GM11168 (cell line): ENCODE data around the gene C2orf49.

Experiments used
- in situ Hi-C: fragments of 300-500 bp; cut with MboI; formaldehyde crosslinking; loops from one replicate; pipeline ENCODE4 v1.12.0; 2022; ENCODE audit warnings: low sequenced_read_pairs; ENCODE audit not compliant: unreplicated experiment

The C2orf49 gene

DNA sequence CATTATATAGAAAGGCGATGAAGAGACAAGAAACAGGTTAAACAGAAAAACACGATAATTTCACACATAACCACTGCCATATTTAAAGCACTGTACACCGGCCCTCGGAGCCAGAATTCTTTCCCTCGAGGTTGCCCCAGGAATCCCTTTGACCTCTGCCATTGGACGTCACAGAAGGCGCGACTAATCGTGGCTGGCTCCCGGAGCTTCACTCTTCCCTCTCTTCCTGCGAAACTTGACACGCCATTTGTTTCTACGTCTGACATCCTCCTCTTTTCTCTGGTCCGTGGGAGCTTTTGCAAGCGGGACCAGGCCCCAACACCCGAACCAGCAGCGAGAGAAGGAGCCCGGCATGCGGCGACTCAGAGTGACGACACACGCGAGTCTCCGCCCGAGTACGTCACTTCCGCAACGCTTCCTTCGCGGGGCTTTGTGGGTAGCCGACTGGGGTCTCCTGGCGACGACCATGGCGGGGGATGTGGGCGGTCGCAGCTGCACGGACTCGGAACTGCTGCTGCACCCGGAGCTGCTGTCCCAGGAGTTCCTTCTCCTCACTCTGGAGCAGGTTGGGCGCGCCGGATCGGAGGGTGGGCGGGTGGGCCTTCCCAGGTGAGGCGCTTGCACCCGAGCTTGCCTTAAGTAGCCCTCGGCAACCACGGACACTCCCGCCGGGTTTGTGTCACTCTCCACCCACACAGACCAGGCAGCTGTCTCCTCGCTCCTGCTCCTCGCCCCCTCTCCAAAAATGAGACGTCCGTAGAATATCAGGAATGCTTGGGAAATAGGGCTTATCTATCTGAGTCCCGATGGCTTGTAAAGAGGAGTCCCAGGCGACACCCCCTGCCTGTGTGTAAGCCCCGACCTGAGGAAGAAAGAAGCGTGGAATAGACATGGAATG lies at the start of gene C2orf49:
C2orf49 (plus strand) TSS at position 419 of the 898 bp plus-strand sequence; CDS start at position 467, 48 bp downstream.
- in situ Hi-C loops, result no loop called here

DNA sequence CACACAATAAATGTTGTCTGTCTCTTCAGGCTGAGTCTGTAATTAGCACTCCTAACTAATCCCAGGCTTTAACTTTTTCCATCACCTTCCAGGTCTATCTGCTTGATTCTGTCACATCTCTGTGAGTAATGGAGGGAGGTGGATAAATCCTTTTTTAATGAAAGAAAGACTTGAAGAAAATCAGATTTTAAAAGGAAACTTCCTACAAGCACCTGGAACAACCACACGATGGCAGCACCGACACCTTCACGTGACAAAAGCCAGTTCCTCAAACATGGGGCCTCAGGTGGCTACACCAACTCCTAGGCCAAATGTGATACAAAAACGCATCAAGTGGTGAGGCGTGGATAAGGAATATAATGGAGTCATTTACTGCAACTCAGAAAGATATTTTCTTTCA lies 49.6 kb upstream of the C2orf49 start:
- in situ Hi-C loops, result no loop called here

DNA sequence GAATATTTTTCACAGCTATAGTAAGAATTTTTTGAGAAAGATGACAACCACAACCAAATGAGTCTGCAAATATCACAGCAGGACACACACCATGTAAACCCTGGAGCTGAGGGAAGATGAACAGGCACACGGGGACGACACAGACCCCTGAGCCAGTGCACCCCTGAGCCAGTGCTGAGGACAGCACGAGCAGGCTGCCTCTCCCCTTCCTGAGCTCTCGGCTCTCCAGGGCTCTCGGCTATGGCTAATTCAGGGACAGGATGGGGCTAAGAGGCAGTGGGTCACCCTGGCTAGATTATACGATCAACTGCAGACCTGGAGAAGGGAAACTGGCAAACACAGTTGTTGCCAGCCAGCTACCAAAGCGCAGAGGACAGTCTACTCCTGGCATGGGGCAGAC lies 49.2 kb upstream of the C2orf49 start:
- in situ Hi-C loops, result no loop called here

DNA sequence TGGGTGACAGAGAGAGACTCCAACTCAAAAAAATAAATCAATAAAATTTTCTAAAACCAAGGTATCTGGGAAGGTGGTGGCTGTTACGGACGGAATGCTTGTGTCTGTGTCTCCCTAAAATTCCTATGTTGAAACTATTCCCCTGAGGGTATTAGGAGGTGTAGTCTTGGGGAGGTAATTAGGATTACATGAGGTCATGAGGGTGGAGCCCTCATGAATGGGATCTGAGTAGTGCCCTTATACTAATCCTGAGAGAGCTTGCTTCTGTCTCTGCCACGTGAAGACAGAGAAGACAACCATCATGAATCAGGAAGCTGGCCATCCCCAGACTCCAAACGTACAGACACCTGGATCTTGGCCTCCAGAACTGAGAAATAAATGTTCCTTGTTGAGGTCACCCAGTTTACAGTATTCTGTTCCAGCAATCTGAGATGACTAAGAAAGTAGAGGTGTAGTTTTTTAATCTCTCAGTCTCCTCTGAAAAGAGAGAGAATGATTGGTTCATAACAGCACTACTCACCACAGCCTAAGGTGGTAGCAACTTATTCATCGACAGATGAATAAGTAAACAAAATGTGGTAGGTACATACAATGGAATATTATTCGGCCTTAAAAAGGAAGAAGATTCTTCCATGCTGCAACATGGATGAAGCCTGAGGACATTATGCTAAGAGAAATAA lies 46.2 kb upstream of the C2orf49 start:
- in situ Hi-C loops, result no loop called here

DNA sequence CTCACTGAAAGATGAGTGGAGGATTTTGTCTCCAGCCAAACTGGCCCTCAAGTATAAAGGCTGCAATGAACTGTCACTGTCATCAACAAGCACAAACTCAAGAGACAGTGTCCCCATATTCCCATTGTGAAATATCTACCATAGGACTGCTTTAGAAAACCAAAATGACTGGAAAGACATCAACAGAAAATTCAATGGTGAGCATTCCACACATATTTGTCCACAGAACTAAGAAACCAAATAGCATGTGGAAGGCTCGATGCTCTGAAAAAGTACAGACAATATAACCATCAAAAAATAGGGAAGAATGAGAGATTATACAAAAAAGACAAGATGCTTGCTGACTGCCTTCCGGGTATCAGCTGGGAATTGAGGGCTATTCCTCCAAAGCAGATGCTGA lies 45.4 kb upstream of the C2orf49 start:
- in situ Hi-C loops, result no loop called here

DNA sequence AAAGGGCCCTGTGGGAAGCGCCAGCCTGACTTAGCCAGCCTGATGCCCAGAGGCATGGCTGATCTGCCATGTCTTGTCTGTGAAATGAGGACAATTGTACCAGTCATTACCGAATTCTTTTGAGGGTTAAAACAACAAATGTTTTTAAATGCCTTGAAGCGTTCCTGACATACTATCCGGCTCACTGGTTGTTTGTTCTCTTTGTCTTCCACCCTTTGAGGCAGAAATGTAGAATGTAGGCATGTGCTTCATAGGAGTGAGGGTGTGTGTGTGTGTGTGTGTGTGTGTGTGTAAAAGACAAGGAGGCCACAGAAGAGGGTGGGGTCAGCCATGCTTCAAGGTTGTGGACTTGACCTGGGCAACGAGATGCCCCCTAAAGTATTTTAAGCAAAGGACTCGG lies 43.3 kb upstream of the C2orf49 start:
- in situ Hi-C loops, result no loop called here

DNA sequence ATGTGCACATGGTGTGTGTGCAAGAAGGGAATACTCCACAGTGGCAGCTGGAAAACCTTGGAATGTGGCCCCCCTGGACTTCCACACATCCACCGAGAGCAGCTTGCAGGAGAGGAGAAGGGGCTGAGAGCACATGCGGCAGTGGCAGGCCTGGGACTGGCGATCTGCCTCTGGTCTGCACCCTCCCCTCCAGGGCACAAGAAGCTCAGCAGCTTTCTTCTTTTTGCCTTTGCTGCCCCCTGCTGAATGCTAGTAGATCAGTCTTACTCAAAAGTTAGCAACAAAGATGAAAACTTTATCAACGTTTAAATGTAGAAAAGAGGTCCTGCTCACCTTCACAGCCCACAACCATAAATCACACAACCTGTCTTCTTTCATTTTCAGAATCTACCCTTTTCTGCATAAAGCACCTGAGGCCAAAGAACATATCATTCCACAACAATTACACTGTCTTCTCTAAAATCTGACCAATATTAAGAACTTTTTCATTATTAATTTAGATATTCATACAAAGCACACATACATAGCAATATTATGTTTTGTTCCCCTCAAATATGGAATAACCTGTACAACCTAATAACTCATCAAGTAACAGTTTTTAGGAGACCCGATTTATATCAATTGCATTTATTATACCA lies 42.4 kb upstream of the C2orf49 start:
- in situ Hi-C loops, result no loop called here

DNA sequence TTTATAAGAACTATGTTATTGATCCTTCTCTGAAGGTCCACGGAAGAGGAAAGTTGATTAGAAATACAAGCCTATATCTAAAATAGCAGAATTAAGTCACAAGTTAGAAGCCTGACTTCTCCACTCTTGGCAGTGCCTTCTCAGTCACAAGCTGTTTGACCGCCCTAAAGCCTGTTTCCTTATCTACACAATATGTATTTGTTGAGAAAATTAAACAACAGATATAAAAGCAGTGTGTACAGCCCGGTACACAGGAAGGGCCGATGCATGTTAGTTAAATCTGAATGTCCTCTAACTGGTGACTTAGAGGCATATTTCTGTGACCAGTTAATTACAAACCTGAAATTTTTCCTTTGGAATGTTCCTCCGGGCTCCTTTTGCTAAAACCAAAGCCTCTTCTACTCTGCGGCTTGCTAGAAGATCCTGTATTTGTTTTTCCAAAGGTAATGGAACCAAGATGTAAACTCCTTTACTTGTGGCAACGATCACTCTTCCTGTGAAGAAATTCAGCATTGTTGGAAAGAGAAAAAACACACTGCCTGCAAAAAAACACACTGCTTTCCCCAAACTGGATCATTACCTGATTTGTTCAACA lies 41.2 kb upstream of the C2orf49 start:
- in situ Hi-C loops, result no loop called here

DNA sequence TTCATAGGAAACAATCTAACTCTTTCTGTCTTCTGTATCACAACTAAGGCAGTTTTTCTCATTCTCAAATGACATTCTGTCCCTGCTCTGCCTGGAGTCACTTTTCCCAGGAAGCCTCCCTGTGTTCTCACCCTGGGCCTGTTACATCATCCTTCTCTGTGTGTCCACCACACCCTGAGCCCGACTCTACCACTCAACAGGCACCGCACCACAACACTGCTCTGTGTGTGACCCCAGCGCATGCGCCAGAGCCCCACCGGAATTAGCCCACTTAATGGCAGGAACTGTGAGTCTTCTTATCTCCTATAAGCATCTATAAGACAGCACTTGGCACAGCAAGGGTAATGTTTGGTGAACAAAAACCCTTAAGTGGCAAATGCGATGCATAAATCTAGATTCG lies 40.1 kb upstream of the C2orf49 start:
- in situ Hi-C loops, result no loop called here

DNA sequence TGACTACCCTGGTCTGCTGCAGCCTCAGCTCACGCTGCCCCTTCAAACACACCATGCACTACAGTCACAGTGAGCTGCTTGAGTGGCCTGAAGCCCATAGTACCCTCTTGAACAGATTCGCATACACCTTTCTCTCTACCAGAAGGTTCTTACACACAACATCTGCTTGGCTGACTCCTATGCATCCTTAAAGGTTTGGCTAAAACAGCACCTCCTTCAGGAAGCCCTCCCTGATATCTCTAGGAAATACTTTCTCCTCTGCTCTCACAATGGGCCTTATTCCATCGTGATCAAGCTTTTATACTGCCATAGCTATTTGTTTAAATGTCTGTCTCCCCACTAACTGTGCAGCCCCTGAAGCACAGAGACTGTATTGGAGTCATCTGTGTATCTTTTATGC lies 39.3 kb upstream of the C2orf49 start:
- in situ Hi-C loops, result no loop called here

DNA sequence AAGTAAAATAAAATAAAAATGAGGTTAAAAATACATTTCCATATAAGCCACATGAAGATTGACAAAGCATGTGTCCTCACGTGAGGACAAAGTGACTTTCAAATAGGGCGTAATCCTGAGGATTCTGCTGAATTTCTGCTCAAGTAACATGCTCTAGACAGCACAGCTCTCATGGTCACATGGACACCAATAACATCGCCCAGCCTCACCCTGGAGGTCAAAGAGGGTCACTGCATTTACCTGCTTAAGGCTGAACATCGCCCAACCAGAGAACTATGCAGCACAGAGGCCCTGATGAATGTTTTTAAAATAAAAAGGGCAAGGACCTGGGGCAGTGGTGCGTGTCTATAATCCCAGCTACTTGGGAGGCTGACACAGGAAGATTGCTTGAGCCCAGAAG lies 38.0 kb upstream of the C2orf49 start:
- in situ Hi-C loops, result no loop called here

DNA sequence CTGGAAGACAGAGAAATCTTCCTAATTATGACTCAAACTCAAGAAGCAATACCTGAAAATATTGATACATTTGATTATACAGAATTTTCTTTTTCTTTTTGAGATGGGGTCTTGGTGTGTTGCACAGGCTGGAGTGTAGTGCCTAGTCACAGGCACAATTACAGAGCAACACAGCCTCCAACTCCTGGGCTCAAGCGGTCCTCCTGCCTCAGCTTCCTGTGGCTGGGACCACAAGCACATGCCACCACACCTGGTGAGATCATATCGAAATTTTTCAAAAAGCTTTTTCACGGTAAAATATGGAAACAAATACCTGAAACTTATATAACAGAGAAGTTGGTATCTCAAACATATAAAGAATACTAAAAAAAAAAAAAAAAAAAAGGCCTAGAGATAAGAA lies 35.7 kb upstream of the C2orf49 start:
- in situ Hi-C loops, result no loop called here

DNA sequence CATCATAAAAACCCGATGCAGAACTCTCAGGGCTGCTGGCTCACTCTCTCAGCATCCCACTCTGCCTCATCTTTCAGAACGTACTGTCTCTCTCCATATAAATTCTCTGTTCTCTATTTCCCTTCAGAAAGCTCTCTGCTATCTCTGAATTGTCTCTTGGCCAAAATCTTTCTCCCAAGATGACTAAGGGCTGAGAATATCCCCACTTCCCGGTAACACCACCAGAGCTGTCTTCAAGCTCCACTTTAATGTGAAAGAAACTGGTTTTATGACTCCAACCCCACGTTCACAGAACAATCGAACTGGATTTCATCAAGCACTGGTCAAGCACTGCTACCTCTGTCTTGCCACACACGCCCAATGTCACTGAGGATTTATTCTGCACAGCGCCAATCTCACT lies 30.2 kb upstream of the C2orf49 start:
- in situ Hi-C loops, result no loop called here

DNA sequence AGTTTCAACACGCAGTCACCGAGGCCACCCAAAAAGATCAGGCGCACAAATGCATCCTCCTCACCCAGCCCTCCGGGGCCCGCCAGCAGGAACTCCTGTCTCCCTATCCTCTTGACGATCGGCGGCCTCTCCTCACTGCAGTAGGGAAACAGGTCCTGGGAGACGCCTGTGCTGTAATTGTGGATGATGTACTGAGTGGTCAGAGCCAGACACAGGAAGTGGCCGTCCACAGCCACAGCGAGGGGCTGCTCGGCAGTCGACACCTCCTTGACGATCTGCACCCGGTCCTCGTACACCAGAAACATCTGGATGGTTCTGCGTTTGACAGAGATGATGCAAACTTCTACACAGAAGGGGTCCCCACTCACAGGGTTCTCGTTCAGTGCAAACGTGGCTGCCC lies 29.8 kb upstream of the C2orf49 start:
- in situ Hi-C loops, result no loop called here

DNA sequence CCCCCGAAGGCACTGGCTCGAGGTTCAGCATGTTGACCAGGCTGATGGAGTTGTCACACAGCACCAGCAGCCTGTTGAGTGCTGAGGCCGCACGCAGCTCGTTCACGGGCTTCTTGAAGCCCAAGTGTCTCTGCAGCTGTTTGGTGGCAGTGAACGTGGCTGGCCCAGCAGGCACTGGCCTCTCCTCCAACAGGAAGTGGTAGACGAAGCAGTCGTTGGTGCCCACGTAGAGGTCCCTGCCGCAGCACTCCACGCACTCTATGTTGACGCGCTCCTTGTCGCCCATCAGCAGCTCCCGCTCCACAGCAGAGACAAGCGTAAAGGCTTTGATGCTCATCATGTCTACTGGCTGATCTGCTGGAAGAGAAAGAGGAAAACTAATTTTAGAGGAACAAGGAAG lies 29.4 kb upstream of the C2orf49 start:
- in situ Hi-C loops, result no loop called here

DNA sequence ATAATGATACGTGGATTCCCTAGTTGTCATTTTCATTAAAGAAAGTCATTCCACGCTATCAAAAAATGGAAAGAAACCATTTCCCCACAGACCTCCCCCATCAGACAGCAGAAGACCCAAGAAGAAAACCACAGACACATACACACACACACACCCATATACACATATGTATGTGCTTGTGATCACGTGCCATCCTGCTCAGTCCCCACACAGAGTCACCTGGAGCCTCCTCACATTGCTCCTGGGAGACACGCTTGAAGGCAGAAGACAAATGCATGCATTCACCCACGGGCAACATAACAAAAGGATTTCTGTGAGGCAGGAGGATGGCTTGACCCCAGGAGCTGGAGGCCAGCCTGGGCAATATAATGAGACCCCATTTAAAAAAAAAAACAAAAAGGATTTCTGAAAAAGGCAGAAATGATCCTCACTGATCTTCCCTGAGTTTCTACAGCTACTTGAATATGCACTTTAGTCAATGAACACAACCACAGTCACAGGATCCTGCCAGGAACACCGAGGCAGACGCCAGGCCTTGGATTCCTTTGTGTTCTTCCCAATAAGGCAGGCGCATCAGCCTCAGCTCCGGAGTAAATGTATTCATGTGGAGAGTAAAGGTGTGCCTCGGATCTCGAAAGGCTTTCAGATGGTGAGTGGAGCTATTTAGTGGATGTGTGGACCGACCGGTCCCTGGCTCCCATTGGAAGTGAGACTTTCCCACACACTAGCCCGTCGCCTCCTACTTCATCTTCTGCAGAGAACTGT lies 28.8 kb upstream of the C2orf49 start:
- in situ Hi-C loops, result no loop called here

DNA sequence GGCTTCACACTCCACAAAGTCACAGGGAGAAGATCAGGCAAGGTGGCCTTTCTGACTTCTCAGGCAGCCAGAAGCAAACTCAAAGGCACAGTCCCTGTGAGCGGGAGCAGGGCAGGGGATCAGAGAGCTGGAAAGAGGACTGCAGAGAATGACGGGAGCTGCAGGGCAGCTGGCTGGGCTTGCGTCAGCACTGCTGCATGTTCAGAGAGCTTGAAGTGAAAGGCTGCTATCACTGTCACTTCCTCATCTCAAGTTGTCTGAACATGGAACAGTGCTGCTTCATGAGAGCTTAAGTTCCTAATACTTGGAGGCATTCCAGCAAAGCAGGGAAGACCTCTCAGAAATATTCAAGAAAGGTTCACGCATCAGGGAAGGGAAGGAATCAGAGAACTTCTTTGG lies 28.2 kb upstream of the C2orf49 start:
- in situ Hi-C loops, result no loop called here

DNA sequence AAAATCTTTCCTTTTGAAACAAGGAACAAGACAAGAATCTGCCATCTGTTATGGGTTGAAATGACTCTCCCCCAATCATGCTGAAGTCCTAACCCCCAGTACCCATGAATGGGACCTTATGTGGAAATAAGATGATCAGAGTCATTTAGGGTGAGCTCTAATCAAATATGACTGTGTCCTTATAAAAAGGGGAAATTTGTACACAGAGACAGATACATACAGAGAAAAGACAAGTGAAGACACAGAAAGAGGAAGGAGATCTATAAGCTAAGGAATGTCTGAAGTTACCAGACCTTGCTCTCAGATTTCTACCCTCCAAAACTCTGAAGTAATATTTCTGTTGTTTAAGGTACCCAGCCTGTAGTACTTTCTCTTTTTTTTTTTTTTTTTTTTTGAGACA lies 23.5 kb upstream of the C2orf49 start:
- in situ Hi-C loops, result no loop called here

DNA sequence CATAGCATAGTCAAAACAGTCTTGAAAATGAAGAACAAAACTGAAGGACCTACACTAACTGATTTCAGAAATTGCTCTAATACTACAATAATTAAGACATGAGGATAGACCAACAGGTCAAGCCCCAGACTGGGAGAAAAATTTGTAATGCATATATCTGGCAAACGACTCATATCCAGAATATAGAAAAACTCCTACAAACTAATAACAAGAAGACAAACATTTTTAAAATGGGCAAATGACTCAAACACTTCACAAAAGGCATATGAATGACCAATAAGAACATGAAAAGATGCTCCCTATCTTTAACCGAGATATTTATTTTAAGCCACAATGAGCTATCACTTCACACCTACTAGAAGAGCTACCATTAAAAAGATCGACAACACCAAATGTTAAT lies 22.0 kb upstream of the C2orf49 start:
- in situ Hi-C loops, result no loop called here

DNA sequence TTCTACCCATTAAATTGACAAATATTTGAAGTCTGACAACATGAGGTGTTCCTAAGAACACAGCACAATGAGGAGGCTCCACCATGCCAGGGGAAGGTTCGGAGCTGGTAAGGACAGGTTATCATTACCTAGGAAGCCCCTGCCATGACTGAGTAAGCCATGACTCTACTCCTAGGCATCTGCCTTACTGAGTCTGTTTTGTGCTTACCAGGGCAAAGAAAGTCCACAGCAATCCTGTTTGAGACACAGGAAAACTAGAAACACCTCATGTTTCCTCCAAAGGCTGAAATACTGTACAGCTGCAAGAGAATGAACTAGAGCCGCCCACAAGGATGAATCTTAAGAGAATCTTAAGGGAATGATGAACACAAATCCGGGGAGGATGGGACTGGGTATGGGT lies 19.4 kb upstream of the C2orf49 start:
- in situ Hi-C loops, result no loop called here
